T-cell (primary cell): ENCODE data around the gene TMEM170B. TPM values are rescaled to one million over a fixed set of nuclear protein-coding genes. Genes with fewer than 3 reads are reported as not detected.

ENCODE experiments used
- ATAC-seq, 4 experiments: fragments of 200-7000 bp in 3 of 4; fragments of 150-1000 bp in 1 of 4; cut with Tn5 transposase; replicated peaks in 1 of 4; 1 replicate in 3 of 4; 2 replicates in 1 of 4; pipeline ENCODE4 v1.10.0; 2021; ENCODE audit warnings: moderate library complexity in 3 of 4, mild to moderate bottlenecking in 2 of 4, moderate number of reproducible peaks in 1 of 4
- CTCF ChIA-PET, 2 donors: fragments of 300-600 bp; sonication (Branson Sonifier 250); formaldehyde crosslinking; loops; one replicate each; lab custom pipeline; 2022; ENCODE audit warnings: antibody characterized with exemption in 2 of 2; lab: Charles Lee
- POLR2A ChIA-PET, 2 donors: fragments of 300-600 bp; sonication (Branson Sonifier 250); formaldehyde crosslinking; loops; one replicate each; lab custom pipeline; 2022; ENCODE audit warnings: antibody characterized with exemption in 2 of 2; lab: Charles Lee
- DNase-seq, 35 experiments: peaks; one replicate each; pipeline versions ENCODE4 v3.0.0 to v3.0.0-alpha.2; 2013 to 2023
- H3K27ac ChIP-seq: one replicate; pipeline ENCODE4 v1.5.1; 2013; ENCODE audit warnings: low read length
- H3K27me3 ChIP-seq, 2 experiments: replicated peaks in 1 of 2; 1 replicate in 1 of 2; 2 replicates in 1 of 2; pipeline versions ENCODE4 v1.6.1 to v1.7.0; 2013; ENCODE audit warnings: low read length in 1 of 2, mixed read lengths in 1 of 2; ENCODE audit not compliant: control insufficient read depth in 2 of 2, insufficient read depth in 2 of 2; ENCODE audit errors: extremely low read depth in 1 of 2
- H3K36me3 ChIP-seq, 2 donors: 1 replicate in 1 of 2; 2 replicates in 1 of 2; pipeline versions ENCODE4 v1.6.1 to v1.7.0; 2013; ENCODE audit warnings: low read length in 1 of 2; ENCODE audit not compliant: control insufficient read depth in 2 of 2, insufficient read depth in 1 of 2; ENCODE audit errors: extremely low read depth in 1 of 2
- H3K4me1 ChIP-seq, 2 experiments: 1 replicate in 1 of 2; 2 replicates in 1 of 2; pipeline versions ENCODE4 v1.6.1 to v1.7.0; 2013; ENCODE audit warnings: low read length in 2 of 2, mixed read lengths in 1 of 2; ENCODE audit not compliant: insufficient read depth in 2 of 2, control insufficient read depth in 1 of 2; ENCODE audit errors: extremely low read depth in 1 of 2
- H3K4me3 ChIP-seq, 2 donors: 1 replicate in 1 of 2; 2 replicates in 1 of 2; pipeline versions ENCODE4 v1.5.1 to v1.7.0; 2013; ENCODE audit warnings: mild to moderate bottlenecking in 2 of 2, low read length in 1 of 2, moderate library complexity in 1 of 2; ENCODE audit not compliant: control insufficient read depth in 1 of 2; ENCODE audit errors: extremely low read depth in 1 of 2
- H3K9me3 ChIP-seq: 2 replicates; pipeline ENCODE4 v1.7.0; 2013
- H3K27ac Mint-ChIP-seq, 2 donors: one replicate each; pipeline ENCODE4 v1.8.0; 2020 to 2021; ENCODE audit warnings: mild to moderate bottlenecking in 2 of 2, mixed read lengths in 2 of 2
- H3K27me3 Mint-ChIP-seq, 2 donors: one replicate each; pipeline ENCODE4 v1.8.0; 2021 to 2022; ENCODE audit warnings: mixed read lengths in 2 of 2
- H3K36me3 Mint-ChIP-seq: one replicate; pipeline ENCODE4 v1.8.0; 2021; ENCODE audit warnings: mixed read lengths
- H3K4me1 Mint-ChIP-seq, 3 donors: one replicate each; pipeline ENCODE4 v1.8.0; 2020 to 2022; ENCODE audit warnings: mixed read lengths in 3 of 3, mild to moderate bottlenecking in 1 of 3
- H3K4me3 Mint-ChIP-seq, 3 donors: one replicate each; pipeline ENCODE4 v1.8.0; 2020 to 2022; ENCODE audit warnings: mild to moderate bottlenecking in 3 of 3, mixed read lengths in 3 of 3, moderate library complexity in 3 of 3
- H3K9me3 Mint-ChIP-seq, 3 donors: one replicate each; pipeline ENCODE4 v1.8.0; 2020 to 2022; ENCODE audit warnings: mixed read lengths in 3 of 3
- WGBS: methylation state at CpG from one replicate; pipeline ENCODE4 v1.1.5; 2013; ENCODE audit warnings: missing lambda C conversion rate; ENCODE audit not compliant: insufficient coverage; 5-methylcytosine and 5-hydroxymethylcytosine counted together
- total RNA-seq, 35 experiments: library from RNA in 6 of 35; stranded (reverse) in 6 of 35; fragments of 120-200 nt in 1 of 35; gene quantifications; one replicate each; pipeline versions ENCODE4 v1.2.1 to v1.2.4 and lab custom pipeline; 2013 to 2026

Gene TMEM170B
- total RNA-seq, 5 donors from 2014 or later (not counting 1 experiment from before 2014, with no cell fraction given) = 1.4 to 2.4 (median 1.9) TPM

- no peak overlapping the region for H3K27ac Mint-ChIP-seq
- ATAC-seq = no peak
- Histone ChIP-seq H3K4me3 (no peak overlapping the region), H3K9me3 (no peaks in the 10 kb centered on the region), H3K27me3 (no peaks in the 10 kb centered on the region), H3K4me1 (no peaks in the 10 kb centered on the region), H3K27ac (no peak overlapping the region), H3K36me3 (no peaks in the 10 kb centered on the region)
- ChIA-PET POLR2A (no interaction called here), CTCF (no interaction called here)
- H3K4me1 Mint-ChIP-seq = no peaks in the 10 kb centered on the region
- WGBS = no CpG with 5 or more reads among the region's 3 CpGs
- H3K9me3 Mint-ChIP-seq = no peaks in the 10 kb centered on the region
- DNase-seq = no peak
- H3K27me3 Mint-ChIP-seq = peaks cover 11 to 16% of the 10 kb centered on the region in 2 donors
- no peak overlapping the region for H3K4me3 Mint-ChIP-seq
- H3K36me3 Mint-ChIP-seq = no peaks in the 10 kb centered on the region
These were observed 11.4 kb upstream of the TMEM170B start for GRCh38 chr6:11526156-11526505.

GRCh38 chr6:11527274-11527870 lies 10.2 kb upstream of the TMEM170B start:
- CTCF ChIA-PET = interaction anchor here in 1 of 2 donors (0.6 kb wide), 2 partner anchors 14 to 383 kb away, joined by 3 read pairs; no protein-coding TSS in a partner anchor
- H3K9me3 Mint-ChIP-seq = no peaks in the 10 kb centered on the region

GRCh38 chr6:11528996-11529395 lies 8.6 kb upstream of the TMEM170B start:
- no CpG with 5 or more reads among the region's 2 CpGs for WGBS
- CTCF ChIA-PET = no interaction called here
- no peak overlapping the region for H3K4me3 ChIP-seq
- ATAC-seq (no peak), DNase-seq (no peak)
- Mint-ChIP-seq H3K4me1 (no peaks in the 10 kb centered on the region), H3K4me3 (no peak overlapping the region), H3K9me3 (no peaks in the 10 kb centered on the region), H3K27ac (no peak overlapping the region), H3K27me3 (peaks cover 18 to 19% of the 10 kb centered on the region in 2 donors), H3K36me3 (no peaks in the 10 kb centered on the region)
- POLR2A ChIA-PET = no interaction called here
- H3K4me1 ChIP-seq = no peaks in the 10 kb centered on the region
- no peaks in the 10 kb centered on the region for H3K27me3 ChIP-seq
- no peaks in the 10 kb centered on the region for H3K36me3 ChIP-seq
- no peak overlapping the region for H3K27ac ChIP-seq
- no peaks in the 10 kb centered on the region for H3K9me3 ChIP-seq

More at GRCh38 chr6:11527274-11527870, 10.2 kb upstream of the TMEM170B start:
- Histone ChIP-seq H3K4me3 (no peak overlapping the region), H3K9me3 (no peaks in the 10 kb centered on the region), H3K27me3 (no peaks in the 10 kb centered on the region), H3K27ac (no peak overlapping the region), H3K4me1 (no peaks in the 10 kb centered on the region), H3K36me3 (no peaks in the 10 kb centered on the region)
- Mint-ChIP-seq H3K36me3 (no peaks in the 10 kb centered on the region), H3K27me3 (peaks cover 16 to 19% of the 10 kb centered on the region in 2 donors), H3K4me3 (no peak overlapping the region), H3K27ac (no peak overlapping the region), H3K4me1 (no peaks in the 10 kb centered on the region)
- no peak for ATAC-seq
- no peak for DNase-seq
- POLR2A ChIA-PET = interaction anchor here in 1 of 2 donors (0.6 kb wide), 1 partner anchor 295 kb away, joined by 3 read pairs; the partner anchor contains the start of gene NEDD9

GRCh38 chr6:11532097-11532496 lies 5.5 kb upstream of the TMEM170B start:
- DNase-seq (no peak), ATAC-seq (no peak)
- ChIA-PET CTCF (no interaction called here), POLR2A (no interaction called here)
- no peak overlapping the region for H3K4me3 ChIP-seq
- 84% methylated on average over 3 of the region's 3 CpGs for WGBS
- peaks cover 19 to 27% of the 10 kb centered on the region in 2 donors for H3K27me3 Mint-ChIP-seq
- peaks cover 3 to 5% of the 10 kb centered on the region in 2 experiments for H3K4me1 ChIP-seq
- no peaks in the 10 kb centered on the region for H3K36me3 Mint-ChIP-seq
- no peaks in the 10 kb centered on the region for H3K27me3 ChIP-seq
- H3K9me3 ChIP-seq = no peaks in the 10 kb centered on the region
- no peaks in the 10 kb centered on the region for H3K36me3 ChIP-seq
- peaks cover 4 to 6% (median 5%) of the 10 kb centered on the region in 3 donors for H3K4me1 Mint-ChIP-seq
- H3K9me3 Mint-ChIP-seq = no peaks in the 10 kb centered on the region
- no peak overlapping the region for H3K4me3 Mint-ChIP-seq
- no peak overlapping the region for H3K27ac ChIP-seq
- H3K27ac Mint-ChIP-seq = no peak overlapping the region

- Histone ChIP-seq H3K27me3 (no peaks in the 10 kb centered on the region), H3K4me1 (peaks cover 6 to 13% of the 10 kb centered on the region in 2 experiments), H3K4me3 (no peak overlapping the region), H3K9me3 (no peaks in the 10 kb centered on the region), H3K27ac (no peak overlapping the region), H3K36me3 (no peaks in the 10 kb centered on the region)
- POLR2A ChIA-PET = no interaction called here
- Mint-ChIP-seq H3K4me1 (peaks cover 12 to 15% (median 13%) of the 10 kb centered on the region in 3 donors), H3K4me3 (no peak overlapping the region), H3K36me3 (no peaks in the 10 kb centered on the region), H3K27me3 (peaks cover 8 to 11% of the 10 kb centered on the region in 2 donors), H3K9me3 (no peaks in the 10 kb centered on the region), H3K27ac (no peak overlapping the region)
- DNase-seq = no peak
- CTCF ChIA-PET = interaction anchor here in 1 of 2 donors (0.6 kb wide), 1 partner anchor 182 kb away, joined by 3 read pairs; no protein-coding TSS in a partner anchor
- 94% methylated on average over 3 of the region's 5 CpGs for WGBS
- ATAC-seq = no peak
These were observed 3.0 kb upstream of the TMEM170B start for GRCh38 chr6:11534561-11534960.

- ATAC-seq (no peak), DNase-seq (peak in 1 of 35 experiments; percentile 5)
- peaks cover 12 to 22% (median 19%) of the 10 kb centered on the region in 3 donors for H3K4me1 Mint-ChIP-seq
- ChIA-PET POLR2A (no interaction called here), CTCF (no interaction called here)
- Histone ChIP-seq H3K27me3 (no peaks in the 10 kb centered on the region), H3K4me3 (no peak overlapping the region), H3K4me1 (peaks cover 6 to 13% of the 10 kb centered on the region in 2 experiments), H3K36me3 (no peaks in the 10 kb centered on the region), H3K9me3 (no peaks in the 10 kb centered on the region), H3K27ac (no peak overlapping the region)
- H3K27ac Mint-ChIP-seq = no peak overlapping the region
- no peaks in the 10 kb centered on the region for H3K9me3 Mint-ChIP-seq
- H3K36me3 Mint-ChIP-seq = no peaks in the 10 kb centered on the region
- H3K4me3 Mint-ChIP-seq = peak overlapping the region in 2 of 3 donors; percentile 6 to 81
- WGBS = 100% methylated on average over 1 of the region's 2 CpGs
- H3K27me3 Mint-ChIP-seq = peaks cover 8 to 11% of the 10 kb centered on the region in 2 donors
These were observed 1.7 kb upstream of the TMEM170B start for GRCh38 chr6:11535801-11536230.
